ENCODE results near the gene AFG1L.
A peak's percentile ranks its signal among the peaks of the same experiment; 100 is the strongest.

Gene AFG1L

DNA sequence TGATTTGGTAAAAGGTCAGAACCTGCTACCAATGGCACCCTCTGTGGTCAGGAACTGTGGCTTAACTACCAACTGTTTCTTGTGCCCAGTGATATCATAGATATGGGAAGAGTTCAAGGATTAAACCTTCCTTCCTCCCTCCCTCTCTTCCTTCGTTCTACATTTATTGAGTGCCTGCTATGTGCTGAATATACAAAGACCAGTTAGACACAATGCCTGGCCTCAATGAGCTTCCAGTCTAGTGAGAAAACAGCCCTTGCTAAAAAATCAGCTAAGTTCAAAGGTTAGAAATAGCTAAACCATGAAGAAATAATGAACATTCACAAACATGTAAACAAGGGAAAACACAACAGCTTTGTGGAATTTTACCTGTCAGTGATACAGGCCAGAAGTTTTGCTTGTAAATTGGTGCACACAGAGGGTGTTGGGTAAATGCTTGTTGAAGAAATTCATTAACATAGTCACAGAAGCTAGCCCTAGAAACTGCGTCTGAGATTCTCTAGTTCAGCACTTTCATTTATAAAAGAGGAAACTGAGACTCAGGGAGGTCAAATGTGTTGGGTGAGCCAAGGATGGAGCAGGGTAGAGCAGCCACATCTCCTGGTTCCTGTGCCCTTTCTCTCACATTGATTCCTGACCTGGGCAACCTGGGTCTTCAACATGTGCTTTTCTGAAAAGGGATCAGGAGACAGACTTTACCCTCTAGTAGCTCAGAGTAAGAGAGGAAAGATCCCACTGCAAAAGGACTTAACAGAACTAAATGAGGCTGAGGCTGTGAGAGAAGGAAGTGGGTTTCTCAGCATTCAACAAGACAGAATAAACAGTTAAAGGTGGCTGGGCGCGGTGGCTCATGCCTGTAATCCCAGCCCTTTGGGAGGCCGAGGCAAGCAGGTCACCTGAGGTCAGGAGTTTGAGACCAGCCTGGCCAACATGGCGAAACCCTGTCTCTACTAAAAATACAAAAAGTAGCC lies 251.5 kb downstream of the AFG1L start:
- TF ChIP-seq, protein P1, sequence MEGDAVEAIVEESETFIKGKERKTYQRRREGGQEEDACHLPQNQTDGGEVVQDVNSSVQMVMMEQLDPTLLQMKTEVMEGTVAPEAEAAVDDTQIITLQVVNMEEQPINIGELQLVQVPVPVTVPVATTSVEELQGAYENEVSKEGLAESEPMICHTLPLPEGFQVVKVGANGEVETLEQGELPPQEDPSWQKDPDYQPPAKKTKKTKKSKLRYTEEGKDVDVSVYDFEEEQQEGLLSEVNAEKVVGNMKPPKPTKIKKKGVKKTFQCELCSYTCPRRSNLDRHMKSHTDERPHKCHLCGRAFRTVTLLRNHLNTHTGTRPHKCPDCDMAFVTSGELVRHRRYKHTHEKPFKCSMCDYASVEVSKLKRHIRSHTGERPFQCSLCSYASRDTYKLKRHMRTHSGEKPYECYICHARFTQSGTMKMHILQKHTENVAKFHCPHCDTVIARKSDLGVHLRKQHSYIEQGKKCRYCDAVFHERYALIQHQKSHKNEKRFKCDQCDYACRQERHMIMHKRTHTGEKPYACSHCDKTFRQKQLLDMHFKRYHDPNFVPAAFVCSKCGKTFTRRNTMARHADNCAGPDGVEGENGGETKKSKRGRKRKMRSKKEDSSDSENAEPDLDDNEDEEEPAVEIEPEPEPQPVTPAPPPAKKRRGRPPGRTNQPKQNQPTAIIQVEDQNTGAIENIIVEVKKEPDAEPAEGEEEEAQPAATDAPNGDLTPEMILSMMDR (conservative IDR thresholded peaks at IDR 0.05; ENCODE audit: low read length), result no peak
- TF ChIP-seq EZH2phosphoT487 (IDR thresholded peaks at IDR 0.05; ENCODE audit: borderline replicate concordance), result no peak
- no peak overlapping the region for H3K9ac ChIP-seq (ENCODE audit: low read depth, low read length, poor library complexity, severe bottlenecking)
- peak overlapping the region; percentile 17 for H3K4me2 ChIP-seq (ENCODE audit: low read depth, low read length, poor library complexity, severe bottlenecking)
- H3K36me3 ChIP-seq (ENCODE audit: insufficient read depth, low read length), result no peaks in the 10 kb centered on the region
- H3K9me3 ChIP-seq (ENCODE audit: insufficient read depth, low read depth, low read length), result no peaks in the 10 kb centered on the region
- no peak overlapping the region for H2AFZ ChIP-seq (ENCODE audit: low read length)
- H3K4me3 ChIP-seq (ENCODE audit: low read length, poor library complexity, severe bottlenecking), result no peak overlapping the region
- no peaks in the 10 kb centered on the region for H3K79me2 ChIP-seq (ENCODE audit: insufficient read depth, low read length)
- no peaks in the 10 kb centered on the region for H3K9me2 ChIP-seq (replicated peaks; ENCODE audit: low read depth, low read length)
- peaks cover 25% of the 10 kb centered on the region for H3K4me1 ChIP-seq (ENCODE audit: insufficient read depth, low read length, poor library complexity, severe bottlenecking)
- H3K27me3 ChIP-seq (ENCODE audit: insufficient read depth, low read length, poor library complexity, severe bottlenecking), result no peaks in the 10 kb centered on the region
- no peaks in the 10 kb centered on the region for H3F3A ChIP-seq (ENCODE audit: low read depth)
- no peaks in the 10 kb centered on the region for H4K20me1 ChIP-seq (ENCODE audit: insufficient read depth, low read length, poor library complexity, severe bottlenecking)

DNA sequence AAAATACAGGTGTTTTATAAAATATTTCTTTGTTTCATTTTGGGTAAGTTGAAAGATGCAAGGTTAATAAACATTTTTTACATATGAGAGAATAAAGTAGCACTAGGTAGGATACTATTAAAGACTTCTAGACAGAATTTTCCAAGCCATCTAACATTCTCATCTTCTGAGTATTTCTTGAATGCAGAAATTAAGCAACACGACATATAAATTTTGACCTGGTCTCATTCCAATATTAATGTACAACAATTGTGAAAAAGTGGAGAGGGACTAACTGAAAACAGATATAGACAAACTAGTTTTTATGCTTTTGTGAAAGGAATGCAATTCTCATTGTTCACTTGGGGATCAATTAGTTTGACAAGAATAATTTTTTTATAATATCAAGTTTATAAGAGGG lies 254.4 kb downstream of the AFG1L start:
- no peaks in the 10 kb centered on the region for H3K79me2 ChIP-seq (ENCODE audit: insufficient read depth, low read length)
- no peak overlapping the region for H3K4me2 ChIP-seq (ENCODE audit: low read depth, low read length, poor library complexity, severe bottlenecking)
- H3K4me3 ChIP-seq (ENCODE audit: low read length, poor library complexity, severe bottlenecking), result no peak overlapping the region
- H2AFZ ChIP-seq (ENCODE audit: low read length), result no peak overlapping the region
- TF ChIP-seq, protein P1 (conservative IDR thresholded peaks at IDR 0.05; ENCODE audit: low read length), result no peak
- TF ChIP-seq EZH2phosphoT487 (IDR thresholded peaks at IDR 0.05; ENCODE audit: borderline replicate concordance), result no peak
- H3K9me2 ChIP-seq (replicated peaks; ENCODE audit: low read depth, low read length), result no peaks in the 10 kb centered on the region
- H3F3A ChIP-seq (ENCODE audit: low read depth), result no peaks in the 10 kb centered on the region
- peaks cover 18% of the 10 kb centered on the region for H3K4me1 ChIP-seq (ENCODE audit: insufficient read depth, low read length, poor library complexity, severe bottlenecking)
- no peaks in the 10 kb centered on the region for H3K36me3 ChIP-seq (ENCODE audit: insufficient read depth, low read length)
- H4K20me1 ChIP-seq (ENCODE audit: insufficient read depth, low read length, poor library complexity, severe bottlenecking), result no peaks in the 10 kb centered on the region
- H3K9me3 ChIP-seq (ENCODE audit: insufficient read depth, low read depth, low read length), result no peaks in the 10 kb centered on the region
- no peaks in the 10 kb centered on the region for H3K27me3 ChIP-seq (ENCODE audit: insufficient read depth, low read length, poor library complexity, severe bottlenecking)
- H3K9ac ChIP-seq (ENCODE audit: low read depth, low read length, poor library complexity, severe bottlenecking), result no peak overlapping the region

DNA sequence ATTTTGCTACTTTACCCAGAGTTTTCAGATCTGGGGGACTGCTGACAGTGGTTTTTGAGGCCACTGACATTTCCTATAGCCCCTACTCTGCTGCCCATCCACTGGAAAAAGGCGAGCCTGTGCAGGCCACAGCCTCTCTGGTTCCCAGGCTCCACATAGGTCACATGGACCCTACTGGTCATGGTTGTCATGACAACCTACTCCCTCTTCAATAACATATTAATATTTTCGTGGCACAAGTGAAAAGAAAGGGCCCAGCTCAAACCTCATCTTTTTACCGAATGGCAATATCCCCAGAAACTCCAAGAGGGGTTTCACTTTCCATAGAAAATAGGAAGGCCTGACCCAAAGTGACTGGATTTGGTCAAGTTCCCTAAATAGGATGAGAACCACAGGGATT lies 254.9 kb downstream of the AFG1L start:
- H3K9ac ChIP-seq (ENCODE audit: low read depth, low read length, poor library complexity, severe bottlenecking), result no peak overlapping the region
- H3K27me3 ChIP-seq (ENCODE audit: insufficient read depth, low read length, poor library complexity, severe bottlenecking), result no peaks in the 10 kb centered on the region
- H3F3A ChIP-seq (ENCODE audit: low read depth), result no peaks in the 10 kb centered on the region
- no peaks in the 10 kb centered on the region for H4K20me1 ChIP-seq (ENCODE audit: insufficient read depth, low read length, poor library complexity, severe bottlenecking)
- no peak overlapping the region for H3K4me3 ChIP-seq (ENCODE audit: low read length, poor library complexity, severe bottlenecking)
- H3K4me2 ChIP-seq (ENCODE audit: low read depth, low read length, poor library complexity, severe bottlenecking), result no peak overlapping the region
- H3K4me1 ChIP-seq (ENCODE audit: insufficient read depth, low read length, poor library complexity, severe bottlenecking), result peaks cover 18% of the 10 kb centered on the region
- no peak for TF ChIP-seq EZH2phosphoT487 (IDR thresholded peaks at IDR 0.05; ENCODE audit: borderline replicate concordance)
- TF ChIP-seq, protein P1 (conservative IDR thresholded peaks at IDR 0.05; ENCODE audit: low read length), result no peak
- no peaks in the 10 kb centered on the region for H3K9me3 ChIP-seq (ENCODE audit: insufficient read depth, low read depth, low read length)
- no peaks in the 10 kb centered on the region for H3K79me2 ChIP-seq (ENCODE audit: insufficient read depth, low read length)
- H3K36me3 ChIP-seq (ENCODE audit: insufficient read depth, low read length), result no peaks in the 10 kb centered on the region
- no peaks in the 10 kb centered on the region for H3K9me2 ChIP-seq (replicated peaks; ENCODE audit: low read depth, low read length)
- H2AFZ ChIP-seq (ENCODE audit: low read length), result no peak overlapping the region

Measured in Loucy (cell line).